ENCODE measurements around the gene PGLYRP2.

PGLYRP2 gene

GRCh38 chr19:15456871-15457700 lies 22.2 kb downstream of the PGLYRP2 start:
- POLR2A ChIA-PET = interaction anchor here (1.0 to 1.5 kb wide), 2 partner anchors 24 to 38 kb away, joined by 4 to 5 read pairs; partner anchors contain the start of gene AKAP8L
- CTCF ChIA-PET = no interaction called here
- Histone ChIP-seq H3K9me3 (ENCODE audit: control insufficient read depth, insufficient read depth, low read depth, low read length) (no peaks in the 10 kb centered on the region), H3K4me1 (ENCODE audit: control insufficient read depth, insufficient read depth, low read length) (no peaks in the 10 kb centered on the region; the same call in 1 of the 2 replicates), H3K27ac (ENCODE audit: extremely low read depth, low read depth, low read length) (no peak overlapping the region), H3K4me3 (ENCODE audit: low read depth, low read length) (peak overlapping the region; percentile 7; the same call in 1 of the 2 replicates), H3K36me3 (ENCODE audit: control insufficient read depth in 2 of 2, insufficient read depth in 1 of 2, low read length in 2 of 2) (no peaks in the 10 kb centered on the region)
- TF ChIP-seq HOXD13 (CRISPR knock-in tag; IDR thresholded peaks at IDR 0.05; ENCODE audit: borderline replicate concordance) (no peak), ZNF529 (tag by site-specific recombination; IDR thresholded peaks at IDR 0.05; ENCODE audit: insufficient replicate concordance) (no peak), OSR2 (tag by site-specific recombination; IDR thresholded peaks at IDR 0.05) (no peak), ZNF521 (tag by site-specific recombination; IDR thresholded peaks at IDR 0.05) (no peak), ZNF404 (tag by site-specific recombination; IDR thresholded peaks at IDR 0.05) (no peak), ZNF76 (tag by site-specific recombination; IDR thresholded peaks at IDR 0.05; ENCODE audit: borderline replicate concordance, low read depth) (no peak), SP2 (tag by site-specific recombination; IDR thresholded peaks at IDR 0.05) (peak; percentile 51), ZNF692 (tag by site-specific recombination; IDR thresholded peaks at IDR 0.05) (no peak), KLF10 (tag by site-specific recombination; IDR thresholded peaks at IDR 0.05) (no peak), ZNF221 (tag by site-specific recombination; IDR thresholded peaks at IDR 0.05; ENCODE audit: borderline replicate concordance) (no peak), KLF9 (tag by site-specific recombination; IDR thresholded peaks at IDR 0.05; ENCODE audit: low read depth) (peak; percentile 53; the same call in 1 of the 2 replicates), ZNF426 (tag by site-specific recombination; IDR thresholded peaks at IDR 0.05) (no peak), HOXA7 (CRISPR knock-in tag; IDR thresholded peaks at IDR 0.05; ENCODE audit: borderline replicate concordance) (no peak), ZNF169 (tag by site-specific recombination; IDR thresholded peaks at IDR 0.05) (no peak), ZBTB10 (tag by site-specific recombination; IDR thresholded peaks at IDR 0.05) (no peak), SP3 (tag by site-specific recombination; IDR thresholded peaks at IDR 0.05) (0 out of 2 replicates have a peak, but pooled peaks have one; percentile 19), ZNF155 (tag by site-specific recombination; IDR thresholded peaks at IDR 0.05) (no peak), KLF1 (tag by site-specific recombination; IDR thresholded peaks at IDR 0.05) (peak; percentile 96), ZSCAN30 (tag by site-specific recombination; IDR thresholded peaks at IDR 0.05) (no peak)
- TF ChIP-seq, protein P1, sequence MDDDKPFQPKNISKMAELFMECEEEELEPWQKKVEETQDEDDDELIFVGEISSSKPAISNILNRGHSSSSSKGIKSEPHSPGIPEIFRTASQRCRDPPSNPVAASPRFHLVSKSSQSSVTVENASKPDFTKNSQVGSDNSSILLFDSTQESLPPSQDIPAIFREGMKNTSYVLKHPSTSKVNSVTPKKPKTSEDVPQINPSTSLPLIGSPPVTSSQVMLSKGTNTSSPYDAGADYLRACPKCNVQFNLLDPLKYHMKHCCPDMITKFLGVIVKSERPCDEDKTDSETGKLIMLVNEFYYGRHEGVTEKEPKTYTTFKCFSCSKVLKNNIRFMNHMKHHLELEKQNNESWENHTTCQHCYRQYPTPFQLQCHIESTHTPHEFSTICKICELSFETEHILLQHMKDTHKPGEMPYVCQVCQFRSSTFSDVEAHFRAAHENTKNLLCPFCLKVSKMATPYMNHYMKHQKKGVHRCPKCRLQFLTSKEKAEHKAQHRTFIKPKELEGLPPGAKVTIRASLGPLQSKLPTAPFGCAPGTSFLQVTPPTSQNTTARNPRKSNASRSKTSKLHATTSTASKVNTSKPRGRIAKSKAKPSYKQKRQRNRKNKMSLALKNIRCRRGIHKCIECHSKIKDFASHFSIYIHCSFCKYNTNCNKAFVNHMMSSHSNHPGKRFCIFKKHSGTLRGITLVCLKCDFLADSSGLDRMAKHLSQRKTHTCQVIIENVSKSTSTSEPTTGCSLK (tag by site-specific recombination; IDR thresholded peaks at IDR 0.05) = no peak
- TF ChIP-seq, protein P2, sequence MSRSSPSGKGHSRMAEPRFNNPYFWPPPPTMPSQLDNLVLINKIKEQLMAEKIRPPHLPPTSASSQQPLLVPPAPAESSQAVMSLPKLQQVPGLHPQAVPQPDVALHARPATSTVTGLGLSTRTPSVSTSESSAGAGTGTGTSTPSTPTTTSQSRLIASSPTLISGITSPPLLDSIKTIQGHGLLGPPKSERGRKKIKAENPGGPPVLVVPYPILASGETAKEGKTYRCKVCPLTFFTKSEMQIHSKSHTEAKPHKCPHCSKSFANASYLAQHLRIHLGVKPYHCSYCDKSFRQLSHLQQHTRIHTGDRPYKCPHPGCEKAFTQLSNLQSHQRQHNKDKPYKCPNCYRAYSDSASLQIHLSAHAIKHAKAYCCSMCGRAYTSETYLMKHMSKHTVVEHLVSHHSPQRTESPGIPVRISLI (tag by site-specific recombination; IDR thresholded peaks at IDR 0.05) = no peak
- TF ChIP-seq, protein P3, sequence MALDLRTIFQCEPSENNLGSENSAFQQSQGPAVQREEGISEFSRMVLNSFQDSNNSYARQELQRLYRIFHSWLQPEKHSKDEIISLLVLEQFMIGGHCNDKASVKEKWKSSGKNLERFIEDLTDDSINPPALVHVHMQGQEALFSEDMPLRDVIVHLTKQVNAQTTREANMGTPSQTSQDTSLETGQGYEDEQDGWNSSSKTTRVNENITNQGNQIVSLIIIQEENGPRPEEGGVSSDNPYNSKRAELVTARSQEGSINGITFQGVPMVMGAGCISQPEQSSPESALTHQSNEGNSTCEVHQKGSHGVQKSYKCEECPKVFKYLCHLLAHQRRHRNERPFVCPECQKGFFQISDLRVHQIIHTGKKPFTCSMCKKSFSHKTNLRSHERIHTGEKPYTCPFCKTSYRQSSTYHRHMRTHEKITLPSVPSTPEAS (tag by site-specific recombination; IDR thresholded peaks at IDR 0.05) = no peak
- TF ChIP-seq, protein P4, sequence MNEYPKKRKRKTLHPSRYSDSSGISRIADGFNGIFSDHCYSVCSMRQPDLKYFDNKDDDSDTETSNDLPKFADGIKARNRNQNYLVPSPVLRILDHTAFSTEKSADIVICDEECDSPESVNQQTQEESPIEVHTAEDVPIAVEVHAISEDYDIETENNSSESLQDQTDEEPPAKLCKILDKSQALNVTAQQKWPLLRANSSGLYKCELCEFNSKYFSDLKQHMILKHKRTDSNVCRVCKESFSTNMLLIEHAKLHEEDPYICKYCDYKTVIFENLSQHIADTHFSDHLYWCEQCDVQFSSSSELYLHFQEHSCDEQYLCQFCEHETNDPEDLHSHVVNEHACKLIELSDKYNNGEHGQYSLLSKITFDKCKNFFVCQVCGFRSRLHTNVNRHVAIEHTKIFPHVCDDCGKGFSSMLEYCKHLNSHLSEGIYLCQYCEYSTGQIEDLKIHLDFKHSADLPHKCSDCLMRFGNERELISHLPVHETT (tag by site-specific recombination; IDR thresholded peaks at IDR 0.05) = no peak
